CD4-positive, alpha-beta T cell treated with Interleukin-21 for 1 hour (primary cell): ENCODE measurements around the gene SNX19.
"Not testable (repeated sequence)": the region's sequence is repeated elsewhere in the genome, so short reads cannot be mapped to it uniquely, and the experiment has no call there.

ENCODE experiments used
- DNase-seq: peaks from one replicate; pipeline ENCODE4 v3.0.0-alpha.2; 2020

SNX19 gene

DNA sequence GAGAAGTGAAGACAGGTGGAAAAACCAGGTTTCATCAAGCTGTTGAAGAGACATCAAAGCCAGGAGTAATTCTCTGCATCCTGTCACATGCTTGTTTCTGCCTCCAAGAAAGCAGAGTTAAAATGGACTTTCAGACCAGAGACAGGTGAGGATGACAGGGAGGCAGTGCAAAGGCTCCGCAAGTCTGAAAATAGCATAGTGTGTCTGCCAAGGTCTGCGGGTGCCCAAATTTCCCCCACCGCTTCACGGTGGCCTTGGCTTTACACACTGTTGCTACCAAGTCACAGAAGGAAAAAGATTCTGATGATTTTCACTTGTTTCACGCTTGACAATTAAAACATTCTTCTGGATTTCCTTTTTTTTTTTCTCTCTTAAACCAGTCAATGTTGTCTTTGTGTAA is 44.2 kb downstream of the SNX19 start:
- no peak for DNase-seq

DNA sequence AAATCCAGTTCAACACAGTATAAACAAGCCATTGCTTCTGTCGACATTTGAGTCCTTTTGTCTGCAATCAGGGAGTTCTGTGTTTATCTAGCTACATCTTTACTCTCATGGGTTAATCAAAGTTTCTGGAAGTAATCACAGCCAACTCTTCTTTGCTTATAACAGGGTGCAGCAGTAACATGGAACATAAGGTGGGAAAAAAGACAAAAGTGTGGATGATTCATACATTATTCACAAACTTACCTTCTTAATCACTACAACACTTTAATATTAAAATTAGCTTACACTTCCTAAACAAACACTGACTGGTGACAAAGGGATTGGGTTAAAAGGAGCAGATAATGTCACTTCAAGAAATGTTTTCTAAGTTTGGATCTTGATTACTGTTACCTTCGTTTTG is 44.7 kb downstream of the SNX19 start:
- DNase-seq, result no peak

- no peak for DNase-seq
Observed at GRCh38 chr11:130868721-130869390, 47.4 kb downstream of the SNX19 start.

- no peak for DNase-seq
Observed at GRCh38 chr11:130868086-130868710, 48.1 kb downstream of the SNX19 start.

DNA sequence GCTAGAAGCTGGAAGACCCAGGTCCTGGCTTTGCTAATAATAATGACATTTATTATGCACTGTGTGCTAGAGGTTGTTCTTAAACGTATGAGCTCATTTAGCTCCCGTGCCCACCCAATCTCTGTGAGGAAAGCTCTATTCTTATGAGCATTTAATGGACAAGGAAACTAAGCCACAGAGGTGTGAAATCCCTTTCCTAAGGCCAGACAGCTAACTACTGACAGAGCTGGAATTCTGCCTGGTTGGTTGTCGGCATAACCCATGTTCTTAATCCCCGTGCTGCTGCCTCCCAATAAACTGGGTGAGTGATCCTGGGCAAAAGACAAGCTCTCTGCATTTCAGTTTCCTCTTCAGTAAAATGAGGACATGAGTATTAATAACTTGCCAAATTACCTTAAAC is 49.4 kb downstream of the SNX19 start:
- no peak for DNase-seq

DNA sequence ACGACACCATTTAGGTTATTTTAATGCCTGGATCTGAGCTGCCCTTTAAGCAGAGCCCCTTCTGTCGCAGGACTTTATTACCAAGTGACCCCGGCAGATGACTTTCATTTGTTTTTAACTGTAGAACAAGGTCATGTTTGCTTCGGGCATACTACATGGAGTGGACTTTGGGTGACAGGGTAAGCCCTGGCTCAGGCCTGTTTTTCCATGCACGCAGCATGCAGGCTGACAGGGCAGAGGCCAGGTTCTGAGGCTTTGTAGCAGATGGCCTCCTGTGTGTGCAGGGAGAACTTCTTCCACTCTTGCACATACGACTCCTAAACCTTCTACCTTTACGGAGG is 50.5 kb downstream of the SNX19 start:
- no peak for DNase-seq

- DNase-seq, result no peak
Observed at GRCh38 chr11:130865091-130865773, 51.0 kb downstream of the SNX19 start.

DNA sequence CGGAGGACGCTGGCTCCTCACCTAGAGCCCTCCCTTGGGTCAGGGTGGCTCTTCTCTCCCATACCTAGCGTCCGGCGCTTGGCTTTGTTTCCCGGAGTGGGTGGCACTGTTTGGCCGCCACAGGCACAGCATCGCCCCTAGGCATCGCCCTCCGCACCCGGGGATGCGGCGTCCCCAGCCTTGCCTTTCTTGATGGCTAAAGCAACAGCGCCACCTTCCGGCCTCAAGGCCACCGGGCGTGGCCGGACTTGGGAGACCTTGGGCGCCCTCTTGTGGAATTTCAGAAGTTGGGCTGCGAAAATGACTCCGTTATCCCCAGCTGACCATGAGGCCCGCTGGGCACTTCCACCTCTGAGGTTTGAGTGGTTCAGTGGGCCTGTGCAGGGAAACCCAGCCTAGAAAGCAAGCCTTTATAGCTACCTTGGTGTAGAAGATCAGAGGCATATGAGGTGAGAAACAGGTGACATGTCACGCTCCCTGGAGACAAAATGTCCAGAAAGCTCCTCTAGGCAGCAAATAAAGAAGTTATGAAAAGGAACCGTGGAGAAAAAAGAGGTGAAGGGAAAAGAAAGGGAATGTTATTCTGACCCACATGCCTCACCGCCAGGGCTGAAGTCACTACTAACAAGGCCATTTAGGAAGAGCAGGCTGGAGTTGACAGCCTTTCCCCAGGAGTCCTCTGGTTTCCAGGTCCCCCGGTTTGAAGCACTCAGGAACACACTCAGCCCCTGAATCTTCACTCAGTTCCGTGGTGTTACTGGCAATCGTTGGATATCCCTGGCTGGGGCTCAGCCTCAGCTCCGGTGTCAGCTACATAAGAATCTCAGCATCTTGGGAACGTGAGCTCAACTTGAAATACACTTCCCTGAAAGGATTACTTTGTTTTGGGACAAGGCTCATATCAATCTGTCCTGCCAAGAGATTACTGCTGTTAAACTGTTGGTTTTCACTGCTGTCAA is 54.1 kb downstream of the SNX19 start:
- peak; percentile 87 for DNase-seq

GRCh38 chr11:130861283-130861682 is 55.0 kb downstream of the SNX19 start:
- DNase-seq, result no peak

DNA sequence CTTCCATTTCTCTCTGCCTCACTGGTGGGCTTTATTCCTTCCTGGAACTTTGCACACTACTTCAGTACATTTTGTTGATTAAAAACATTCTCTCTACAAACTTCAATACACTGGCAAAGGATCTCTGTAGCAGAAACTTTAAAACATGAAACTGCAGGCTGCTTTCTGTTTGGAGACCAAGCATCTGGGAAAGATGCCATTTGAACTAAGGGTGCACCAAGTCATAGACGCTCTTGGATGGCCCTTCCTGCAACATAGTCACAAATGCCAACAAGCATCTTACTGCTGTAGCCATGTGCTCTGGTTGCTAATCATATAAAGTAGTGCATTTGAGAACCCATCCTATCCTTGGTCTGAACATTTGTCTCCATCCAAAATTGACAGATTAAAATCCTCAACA is 56.4 kb downstream of the SNX19 start:
- DNase-seq, result no peak

DNA sequence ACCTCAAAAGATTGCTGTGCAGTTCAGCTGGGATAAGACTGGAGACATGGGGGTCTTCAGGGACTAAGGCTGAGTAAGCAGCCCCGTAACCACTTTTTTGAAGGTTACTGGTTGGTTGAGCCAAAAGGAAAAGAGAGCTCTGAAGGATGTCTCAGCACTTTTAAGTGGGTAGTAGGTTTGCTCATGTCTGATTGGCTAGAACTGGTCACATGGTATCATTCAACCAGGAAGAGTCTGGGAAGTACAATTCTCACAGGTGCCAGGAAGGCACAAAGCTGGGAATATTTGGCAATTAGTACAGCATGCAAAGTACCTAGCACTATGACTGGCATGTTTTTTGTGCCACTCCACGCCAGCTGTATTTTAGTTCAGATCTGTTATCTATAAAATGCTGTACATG is 58.1 kb downstream of the SNX19 start:
- DNase-seq, result peak; percentile 12

- not testable (repeated sequence) for DNase-seq
Observed at GRCh38 chr11:130855707-130856106, 60.6 kb downstream of the SNX19 start.

GRCh38 chr11:130854483-130854882 is 61.8 kb downstream of the SNX19 start:
- no peak for DNase-seq

DNA sequence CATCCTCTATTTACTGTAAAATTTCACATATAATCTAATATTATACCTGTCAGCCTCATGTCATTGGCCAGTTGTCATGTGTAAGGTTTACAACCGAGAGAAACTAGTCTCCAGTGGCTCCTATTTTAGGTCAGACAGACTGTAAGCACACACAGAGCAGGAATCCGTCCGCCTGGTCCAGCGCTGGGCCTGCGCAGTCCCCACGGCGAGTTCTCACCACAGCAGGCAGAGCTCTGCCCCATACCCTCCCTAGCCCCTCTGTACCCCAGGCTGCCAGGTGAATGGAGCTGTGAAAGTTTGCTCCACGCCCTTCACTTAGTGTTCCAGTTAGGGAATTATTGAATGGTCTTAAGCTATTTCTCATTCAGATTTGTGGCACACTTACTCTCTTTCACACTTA is 63.7 kb downstream of the SNX19 start:
- no peak for DNase-seq

DNA sequence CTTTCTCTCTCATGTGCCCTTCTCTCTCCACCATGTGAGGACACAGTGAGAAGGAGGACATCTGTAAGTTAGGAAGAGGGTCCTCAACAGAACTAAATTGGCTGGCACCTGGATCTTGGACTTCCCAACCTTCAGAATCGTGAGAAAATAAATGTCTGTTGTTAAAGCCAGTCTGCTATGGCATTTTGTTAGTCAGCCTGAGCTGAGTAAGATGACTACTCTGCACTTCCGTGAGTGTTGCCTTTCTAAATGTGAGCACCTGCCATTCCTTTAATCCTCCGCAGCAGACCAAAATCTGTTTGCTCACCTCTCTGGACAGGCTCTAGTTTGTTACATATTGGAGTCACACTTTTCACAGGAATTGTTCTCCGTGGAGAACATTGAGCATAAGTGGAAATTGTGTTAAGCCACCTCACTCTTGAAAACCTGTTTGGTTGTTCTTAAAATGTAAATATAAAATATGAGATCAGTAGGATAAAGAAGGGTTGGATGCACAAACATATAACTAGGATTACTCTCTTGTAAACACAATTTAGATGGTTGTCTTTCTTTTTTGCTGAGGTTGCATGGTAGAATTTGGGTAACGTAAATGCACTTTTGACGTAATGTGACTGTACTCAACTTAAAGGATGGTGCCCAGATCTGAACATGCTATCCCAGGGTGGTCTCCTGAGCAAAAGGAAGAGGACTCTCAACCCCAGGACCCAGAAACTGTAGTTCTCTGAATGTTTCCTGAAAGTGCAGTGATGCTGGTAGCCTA is 65.9 kb downstream of the SNX19 start:
- DNase-seq, result no peak

DNA sequence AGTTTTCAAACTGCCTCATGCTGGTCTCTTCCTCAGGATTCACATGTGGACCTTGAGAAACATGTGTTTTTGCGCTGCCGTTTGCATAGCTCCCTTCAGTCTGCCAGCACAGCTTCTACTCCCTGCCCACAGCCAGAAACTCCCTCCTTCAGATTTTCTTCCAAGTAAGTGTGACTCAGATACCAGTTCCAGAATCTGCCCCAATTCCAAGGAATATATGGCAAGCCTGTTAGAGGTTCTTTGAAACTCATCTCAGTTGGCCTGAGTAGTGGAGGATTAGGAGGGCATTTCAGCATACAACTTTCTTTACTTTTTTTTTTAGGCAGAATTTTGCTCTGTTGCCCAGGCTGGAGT is 67.1 kb downstream of the SNX19 start:
- no peak for DNase-seq

- DNase-seq, result no peak
Observed at GRCh38 chr11:130848361-130849214, 67.7 kb downstream of the SNX19 start.

DNA sequence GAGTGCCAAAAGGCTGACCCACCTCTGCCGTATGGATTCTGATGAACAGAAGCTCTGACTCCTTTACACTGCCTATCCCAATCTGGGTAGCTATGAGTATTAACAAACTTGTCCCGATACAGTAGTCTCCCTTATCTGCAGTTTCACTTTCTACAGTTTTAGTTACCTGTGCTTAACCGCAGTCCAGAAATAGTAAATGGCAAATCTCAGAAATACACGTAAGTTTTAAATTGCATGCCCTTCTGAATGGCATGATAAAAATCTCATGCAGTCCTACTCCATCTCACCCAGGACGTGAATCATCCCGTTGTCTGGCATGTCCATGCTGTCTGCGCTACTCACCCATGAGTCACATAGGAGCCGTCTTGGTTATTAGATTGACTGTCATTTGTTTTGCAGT is 68.8 kb downstream of the SNX19 start:
- DNase-seq, result no peak

- no peak for DNase-seq
Observed at GRCh38 chr11:130846606-130847005, 69.7 kb downstream of the SNX19 start.

DNA sequence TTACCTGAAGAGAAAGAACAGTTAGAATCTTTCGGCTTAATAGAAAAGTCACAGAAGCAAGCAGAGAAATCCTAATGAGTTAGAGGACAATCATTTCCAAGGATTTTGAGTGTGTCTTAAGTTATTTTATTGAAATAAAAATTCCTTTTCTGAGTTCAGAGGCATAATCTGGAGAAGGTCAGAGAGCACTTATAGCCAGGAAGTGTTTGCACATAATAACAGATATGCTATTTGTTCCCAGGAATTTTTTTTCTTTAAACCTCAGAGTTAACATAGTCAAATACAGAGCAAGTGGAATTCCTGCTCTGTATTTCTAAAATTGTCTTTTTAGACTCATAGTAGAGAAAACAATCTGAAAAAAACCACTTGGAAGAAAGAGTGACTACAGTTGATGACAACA is 74.3 kb downstream of the SNX19 start:
- no peak for DNase-seq

DNA sequence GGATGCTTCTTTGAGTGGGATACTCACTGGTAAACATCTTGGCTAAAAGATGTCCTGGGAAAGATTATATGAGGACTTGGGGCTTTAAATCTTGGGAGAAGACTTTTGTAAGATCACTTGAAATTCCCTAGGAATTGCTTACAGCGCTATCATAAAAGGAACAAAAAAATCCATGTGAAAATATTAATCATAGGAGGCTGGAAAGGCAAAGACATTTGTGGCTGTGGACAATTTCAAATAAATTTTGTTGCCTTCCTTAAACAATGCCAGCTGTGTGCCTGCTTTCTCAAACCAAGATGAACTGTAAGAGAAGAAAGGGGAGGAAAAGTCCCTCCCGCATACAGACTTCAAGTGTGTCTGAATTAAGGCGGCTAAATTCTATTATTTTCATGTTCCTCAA is 75.6 kb downstream of the SNX19 start:
- no peak for DNase-seq
